A549 (cell line): ENCODE results near the gene FN3KRP. TPM values are rescaled to one million over a fixed set of nuclear protein-coding genes. Genes with fewer than 3 reads are reported as not detected.

Source experiments
- polyA plus RNA-seq, 4 experiments: library from polyadenylated mRNA; depleted of rRNA in 3 of 4; stranded (reverse); fragments of >200 nt; fragmentation: RNase III in 1 of 4; extraction: RNeasy Plus Mini Kit Qiagen cat#74134 plus additional on column Dnase treatment in 1 of 4; gene quantifications; 2 replicates in 3 of 4; 3 replicates in 1 of 4; pipeline ENCODE4 v1.2.3, GENCODE V29; 2011 to 2017
- small RNA-seq, 6 experiments: library from RNA; depleted of rRNA; stranded (forward); fragments of <200 nt; gene quantifications; one replicate each; pipeline ENCODE3, GENCODE V24; 2012

Gene FN3KRP
- polyA plus RNA-seq, 2 of the 4 experiments (the other 2 are of a cell fraction) = 41.1 to 62.4 TPM

Small RNA genes within 50 kb of the gene (small RNA-seq; reads per million reads assigned to genes)
- 0.21 to 3.9 (median 1.4) reads per million in 6 experiments for gene MIR4525

Other genes with a start within 250 kb of the FN3KRP start
- gene FOXK2, start 197.0 kb upstream of the FN3KRP start, polyA plus RNA-seq (2011; rRNA removed) = 34.8 and 35.9 TPM in 2 replicates
- 37.5 to 39.2 TPM (median 38.2 TPM) in 3 replicates for gene FOXK2, start 197.0 kb upstream of the FN3KRP start, polyA plus RNA-seq (2017; fragmentation: RNase III; extraction: RNeasy Plus Mini Kit Qiagen cat#74134 plus additional on column Dnase treatment)
- 124 and 138 TPM in 2 replicates for gene WDR45B, start 68.3 kb upstream of the FN3KRP start, polyA plus RNA-seq (2011; rRNA removed)
- 88.2 to 94.0 TPM (median 89.6 TPM) in 3 replicates for gene WDR45B, start 68.3 kb upstream of the FN3KRP start, polyA plus RNA-seq (2017; fragmentation: RNase III; extraction: RNeasy Plus Mini Kit Qiagen cat#74134 plus additional on column Dnase treatment)
- 5.6 and 5.8 TPM in 2 replicates for gene RAB40B, start 18.0 kb upstream of the FN3KRP start, polyA plus RNA-seq (2011; rRNA removed)
- gene RAB40B, start 18.0 kb upstream of the FN3KRP start, polyA plus RNA-seq (2017; fragmentation: RNase III; extraction: RNeasy Plus Mini Kit Qiagen cat#74134 plus additional on column Dnase treatment) = 6.1 to 9.9 TPM (median 9.4 TPM) in 3 replicates
- gene FN3K, start 18.9 kb downstream of the FN3KRP start, polyA plus RNA-seq (2011; rRNA removed) = 1.3 and 1.7 TPM in 2 replicates
- gene FN3K, start 18.9 kb downstream of the FN3KRP start, polyA plus RNA-seq (2017; fragmentation: RNase III; extraction: RNeasy Plus Mini Kit Qiagen cat#74134 plus additional on column Dnase treatment) = 7.7 to 13.2 TPM (median 11.9 TPM) in 3 replicates
- gene TBCD, start 35.4 kb downstream of the FN3KRP start, polyA plus RNA-seq (2011; rRNA removed) = 33.5 and 44.7 TPM in 2 replicates
- 47.4 to 51.6 TPM (median 49.1 TPM) in 3 replicates for gene TBCD, start 35.4 kb downstream of the FN3KRP start, polyA plus RNA-seq (2017; fragmentation: RNase III; extraction: RNeasy Plus Mini Kit Qiagen cat#74134 plus additional on column Dnase treatment)
- gene ZNF750, start 123.3 kb downstream of the FN3KRP start, polyA plus RNA-seq (2011; rRNA removed) = not detected in 2 replicates
- not detected in 3 replicates for gene ZNF750, start 123.3 kb downstream of the FN3KRP start, polyA plus RNA-seq (2017; fragmentation: RNase III; extraction: RNeasy Plus Mini Kit Qiagen cat#74134 plus additional on column Dnase treatment)